ENCODE measurements around the gene OPCML.

OPCML gene

DNA sequence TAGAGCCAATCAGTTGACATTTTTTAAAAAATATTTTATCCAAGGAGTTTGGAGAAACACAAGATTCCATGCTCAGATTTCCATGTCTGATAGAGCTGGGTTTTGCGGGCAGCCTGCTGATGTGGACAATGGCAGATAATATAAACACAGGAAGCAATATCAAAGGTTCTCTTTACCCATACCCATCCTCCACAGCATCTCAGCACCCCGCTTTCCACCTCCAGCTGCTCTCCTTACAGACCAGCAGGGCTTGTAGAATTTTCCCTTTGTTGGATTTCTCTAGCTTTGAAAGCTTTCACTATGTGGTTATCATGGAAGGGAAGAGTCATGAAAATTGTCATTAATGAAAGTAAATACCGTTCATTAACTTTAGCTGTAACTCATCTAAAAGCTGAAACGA lies 746.4 kb downstream of the OPCML start:
- H3K4me3 ChIP-seq (ENCODE audit: low read depth in 1 of 2, low read length in 2 of 2), result no peak overlapping the region
- no peaks in the 10 kb centered on the region for H3K9me3 ChIP-seq (ENCODE audit: control insufficient read depth in 1 of 2, low read length in 2 of 2)
- no peaks in the 10 kb centered on the region for H3K36me3 ChIP-seq (ENCODE audit: control insufficient read depth in 1 of 2, insufficient read depth in 2 of 2, low read length in 2 of 2)
- no peak overlapping the region for H3K9ac ChIP-seq (ENCODE audit: low read depth in 1 of 2, low read length in 2 of 2)
- no peaks in the 10 kb centered on the region for H3K27me3 ChIP-seq (ENCODE audit: control insufficient read depth in 1 of 2, insufficient read depth in 2 of 2, low read length in 2 of 2)
- no peaks in the 10 kb centered on the region for H3K4me1 ChIP-seq (ENCODE audit: control insufficient read depth in 1 of 2, insufficient read depth in 2 of 2, low read length in 2 of 2)
- H3K27ac ChIP-seq (ENCODE audit: low read depth, low read length), result no peak overlapping the region

- no peaks in the 10 kb centered on the region for H3K9me3 ChIP-seq (ENCODE audit: control insufficient read depth in 1 of 2, low read length in 2 of 2)
- no peak overlapping the region for H3K27ac ChIP-seq (ENCODE audit: low read depth, low read length)
- no peak overlapping the region for H3K9ac ChIP-seq (ENCODE audit: low read depth in 1 of 2, low read length in 2 of 2)
- H3K27me3 ChIP-seq (ENCODE audit: control insufficient read depth in 1 of 2, insufficient read depth in 2 of 2, low read length in 2 of 2), result no peaks in the 10 kb centered on the region
- H3K36me3 ChIP-seq (ENCODE audit: control insufficient read depth in 1 of 2, insufficient read depth in 2 of 2, low read length in 2 of 2), result no peaks in the 10 kb centered on the region
- H3K4me3 ChIP-seq (ENCODE audit: low read depth in 1 of 2, low read length in 2 of 2), result no peak overlapping the region
- no peaks in the 10 kb centered on the region for H3K4me1 ChIP-seq (ENCODE audit: control insufficient read depth in 1 of 2, insufficient read depth in 2 of 2, low read length in 2 of 2)
Observed at GRCh38 chr11:132784441-132784840, 747.9 kb downstream of the OPCML start.

DNA sequence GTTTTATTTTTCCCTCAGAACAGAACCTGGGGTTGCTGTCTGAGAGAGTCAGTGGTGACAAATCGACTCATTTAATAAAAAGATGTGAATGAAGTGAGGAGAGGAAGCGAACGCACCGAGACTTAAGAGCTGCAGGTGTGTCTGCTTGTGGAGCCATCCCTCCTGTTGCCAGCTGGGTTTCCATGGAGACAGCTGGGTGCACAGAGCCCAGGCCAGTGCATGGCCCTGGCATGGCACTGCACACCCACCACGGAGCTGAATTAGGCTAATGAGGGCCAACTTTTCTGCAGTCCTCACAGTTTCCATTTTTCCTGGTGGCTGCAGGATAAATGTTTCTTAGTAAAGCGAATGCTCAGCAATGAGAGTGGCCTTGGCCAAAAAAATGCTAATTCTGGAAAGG lies 750.2 kb downstream of the OPCML start:
- Histone ChIP-seq H3K4me1 (ENCODE audit: control insufficient read depth in 1 of 2, insufficient read depth in 2 of 2, low read length in 2 of 2) (no peaks in the 10 kb centered on the region), H3K9me3 (ENCODE audit: control insufficient read depth in 1 of 2, low read length in 2 of 2) (no peaks in the 10 kb centered on the region), H3K36me3 (ENCODE audit: control insufficient read depth in 1 of 2, insufficient read depth in 2 of 2, low read length in 2 of 2) (no peaks in the 10 kb centered on the region), H3K4me3 (ENCODE audit: low read depth in 1 of 2, low read length in 2 of 2) (no peak overlapping the region), H3K27me3 (ENCODE audit: control insufficient read depth in 1 of 2, insufficient read depth in 2 of 2, low read length in 2 of 2) (no peaks in the 10 kb centered on the region), H3K9ac (ENCODE audit: low read depth in 1 of 2, low read length in 2 of 2) (no peak overlapping the region), H3K27ac (ENCODE audit: low read depth, low read length) (no peak overlapping the region)

GRCh38 chr11:132780046-132780445 lies 752.3 kb downstream of the OPCML start:
- Histone ChIP-seq H3K4me1 (ENCODE audit: control insufficient read depth in 1 of 2, insufficient read depth in 2 of 2, low read length in 2 of 2) (no peaks in the 10 kb centered on the region), H3K27me3 (ENCODE audit: control insufficient read depth in 1 of 2, insufficient read depth in 2 of 2, low read length in 2 of 2) (no peaks in the 10 kb centered on the region), H3K4me3 (ENCODE audit: low read depth in 1 of 2, low read length in 2 of 2) (no peak overlapping the region), H3K9ac (ENCODE audit: low read depth in 1 of 2, low read length in 2 of 2) (no peak overlapping the region), H3K36me3 (ENCODE audit: control insufficient read depth in 1 of 2, insufficient read depth in 2 of 2, low read length in 2 of 2) (no peaks in the 10 kb centered on the region), H3K27ac (ENCODE audit: low read depth, low read length) (no peak overlapping the region), H3K9me3 (ENCODE audit: control insufficient read depth in 1 of 2, low read length in 2 of 2) (no peaks in the 10 kb centered on the region)

- Histone ChIP-seq H3K27me3 (ENCODE audit: control insufficient read depth in 1 of 2, insufficient read depth in 2 of 2, low read length in 2 of 2) (no peaks in the 10 kb centered on the region), H3K27ac (ENCODE audit: low read depth, low read length) (no peak overlapping the region), H3K36me3 (ENCODE audit: control insufficient read depth in 1 of 2, insufficient read depth in 2 of 2, low read length in 2 of 2) (no peaks in the 10 kb centered on the region), H3K9ac (ENCODE audit: low read depth in 1 of 2, low read length in 2 of 2) (no peak overlapping the region), H3K4me3 (ENCODE audit: low read depth in 1 of 2, low read length in 2 of 2) (no peak overlapping the region), H3K4me1 (ENCODE audit: control insufficient read depth in 1 of 2, insufficient read depth in 2 of 2, low read length in 2 of 2) (no peaks in the 10 kb centered on the region), H3K9me3 (ENCODE audit: control insufficient read depth in 1 of 2, low read length in 2 of 2) (no peaks in the 10 kb centered on the region)
Observed at GRCh38 chr11:132779497-132779896, 752.8 kb downstream of the OPCML start.

GRCh38 chr11:132777067-132777975 lies 755.0 kb downstream of the OPCML start:
- H3K9me3 ChIP-seq (ENCODE audit: control insufficient read depth in 1 of 2, low read length in 2 of 2), result no peaks in the 10 kb centered on the region
- H3K9ac ChIP-seq (ENCODE audit: low read depth in 1 of 2, low read length in 2 of 2), result no peak overlapping the region
- H3K27ac ChIP-seq (ENCODE audit: low read depth, low read length), result no peak overlapping the region

GRCh38 chr11:132773751-132774150 lies 758.5 kb downstream of the OPCML start:
- no peak overlapping the region for H3K27ac ChIP-seq (ENCODE audit: low read depth, low read length)
- H3K9ac ChIP-seq (ENCODE audit: low read depth in 1 of 2, low read length in 2 of 2), result no peak overlapping the region
- no peaks in the 10 kb centered on the region for H3K9me3 ChIP-seq (ENCODE audit: control insufficient read depth in 1 of 2, low read length in 2 of 2)
- no peaks in the 10 kb centered on the region for H3K36me3 ChIP-seq (ENCODE audit: control insufficient read depth in 1 of 2, insufficient read depth in 2 of 2, low read length in 2 of 2)
- no peaks in the 10 kb centered on the region for H3K27me3 ChIP-seq (ENCODE audit: control insufficient read depth in 1 of 2, insufficient read depth in 2 of 2, low read length in 2 of 2)
- no peaks in the 10 kb centered on the region for H3K4me1 ChIP-seq (ENCODE audit: control insufficient read depth in 1 of 2, insufficient read depth in 2 of 2, low read length in 2 of 2)
- no peak overlapping the region for H3K4me3 ChIP-seq (ENCODE audit: low read depth in 1 of 2, low read length in 2 of 2)

More at GRCh38 chr11:132777067-132777975, 755.0 kb downstream of the OPCML start:
- Histone ChIP-seq H3K27me3 (ENCODE audit: control insufficient read depth in 1 of 2, insufficient read depth in 2 of 2, low read length in 2 of 2) (no peaks in the 10 kb centered on the region), H3K36me3 (ENCODE audit: control insufficient read depth in 1 of 2, insufficient read depth in 2 of 2, low read length in 2 of 2) (no peaks in the 10 kb centered on the region), H3K4me3 (ENCODE audit: low read depth in 1 of 2, low read length in 2 of 2) (no peak overlapping the region), H3K4me1 (ENCODE audit: control insufficient read depth in 1 of 2, insufficient read depth in 2 of 2, low read length in 2 of 2) (no peaks in the 10 kb centered on the region)

DNA sequence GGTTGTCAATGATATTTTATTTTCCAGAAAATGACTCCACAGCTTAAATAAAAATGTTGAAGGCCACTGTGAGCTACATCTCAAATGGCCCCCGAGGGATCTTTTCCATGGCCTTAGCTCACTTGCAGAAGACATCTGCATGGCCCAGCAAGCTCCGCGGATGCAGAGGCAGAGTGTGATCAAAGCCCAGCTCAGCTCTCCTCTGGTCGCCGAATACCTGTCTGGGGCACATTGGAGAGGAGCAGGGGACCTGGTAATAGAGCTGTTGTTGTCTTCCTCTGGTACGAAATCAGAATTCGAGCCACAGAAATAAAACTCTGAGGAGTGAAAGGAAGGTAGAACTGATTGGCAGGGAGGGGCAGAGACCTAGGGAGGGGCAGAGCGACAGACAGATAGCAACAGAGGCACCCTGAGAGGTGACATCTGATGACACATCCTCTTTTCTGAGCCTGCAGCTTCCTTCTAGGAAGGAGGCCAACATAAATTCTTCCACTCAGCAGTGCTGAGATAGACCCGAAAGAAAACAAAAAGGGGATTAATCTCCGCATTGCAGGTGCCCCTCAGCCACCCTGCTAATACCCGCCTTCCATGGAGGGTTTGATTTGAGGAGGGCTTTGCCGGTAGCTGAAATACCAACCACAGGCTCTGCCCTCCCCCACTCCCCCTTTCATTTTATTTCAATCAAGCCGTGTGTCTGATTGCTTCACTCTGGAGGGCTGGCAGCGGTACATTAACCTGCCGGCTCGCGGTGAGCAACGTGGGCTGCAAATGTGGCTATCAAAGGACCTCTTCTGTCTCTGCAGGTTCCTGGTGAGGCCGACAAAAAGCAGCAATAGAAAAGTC lies 759.4 kb downstream of the OPCML start:
- Histone ChIP-seq H3K4me1 (ENCODE audit: control insufficient read depth in 1 of 2, insufficient read depth in 2 of 2, low read length in 2 of 2) (no peaks in the 10 kb centered on the region), H3K4me3 (ENCODE audit: low read depth in 1 of 2, low read length in 2 of 2) (no peak overlapping the region), H3K9ac (ENCODE audit: low read depth in 1 of 2, low read length in 2 of 2) (no peak overlapping the region), H3K36me3 (ENCODE audit: control insufficient read depth in 1 of 2, insufficient read depth in 2 of 2, low read length in 2 of 2) (no peaks in the 10 kb centered on the region), H3K9me3 (ENCODE audit: control insufficient read depth in 1 of 2, low read length in 2 of 2) (no peaks in the 10 kb centered on the region), H3K27me3 (ENCODE audit: control insufficient read depth in 1 of 2, insufficient read depth in 2 of 2, low read length in 2 of 2) (no peaks in the 10 kb centered on the region), H3K27ac (ENCODE audit: low read depth, low read length) (no peak overlapping the region)

- no peak overlapping the region for H3K9ac ChIP-seq (ENCODE audit: low read depth in 1 of 2, low read length in 2 of 2)
- H3K4me1 ChIP-seq (ENCODE audit: control insufficient read depth in 1 of 2, insufficient read depth in 2 of 2, low read length in 2 of 2), result no peaks in the 10 kb centered on the region
- no peaks in the 10 kb centered on the region for H3K9me3 ChIP-seq (ENCODE audit: control insufficient read depth in 1 of 2, low read length in 2 of 2)
- no peaks in the 10 kb centered on the region for H3K36me3 ChIP-seq (ENCODE audit: control insufficient read depth in 1 of 2, insufficient read depth in 2 of 2, low read length in 2 of 2)
- H3K27ac ChIP-seq (ENCODE audit: low read depth, low read length), result no peak overlapping the region
- no peak overlapping the region for H3K4me3 ChIP-seq (ENCODE audit: low read depth in 1 of 2, low read length in 2 of 2)
- H3K27me3 ChIP-seq (ENCODE audit: control insufficient read depth in 1 of 2, insufficient read depth in 2 of 2, low read length in 2 of 2), result no peaks in the 10 kb centered on the region
Observed at GRCh38 chr11:132771746-132772145, 760.6 kb downstream of the OPCML start.

- H3K9me3 ChIP-seq (ENCODE audit: control insufficient read depth in 1 of 2, low read length in 2 of 2), result no peaks in the 10 kb centered on the region
- H3K4me1 ChIP-seq (ENCODE audit: control insufficient read depth in 1 of 2, insufficient read depth in 2 of 2, low read length in 2 of 2), result no peaks in the 10 kb centered on the region
- no peak overlapping the region for H3K9ac ChIP-seq (ENCODE audit: low read depth in 1 of 2, low read length in 2 of 2)
- H3K27me3 ChIP-seq (ENCODE audit: control insufficient read depth in 1 of 2, insufficient read depth in 2 of 2, low read length in 2 of 2), result no peaks in the 10 kb centered on the region
- no peaks in the 10 kb centered on the region for H3K36me3 ChIP-seq (ENCODE audit: control insufficient read depth in 1 of 2, insufficient read depth in 2 of 2, low read length in 2 of 2)
- no peak overlapping the region for H3K27ac ChIP-seq (ENCODE audit: low read depth, low read length)
- H3K4me3 ChIP-seq (ENCODE audit: low read depth in 1 of 2, low read length in 2 of 2), result no peak overlapping the region
Observed at GRCh38 chr11:132770829-132771530, 761.3 kb downstream of the OPCML start.
